Right lung (tissue), 5 donors: ENCODE results near the gene CD48. TPM values are rescaled to one million over a fixed set of nuclear protein-coding genes. Genes with fewer than 3 reads are reported as not detected.
A peak's percentile ranks its signal among the peaks of the same experiment; 100 is the strongest.
"Not testable (repeated sequence)": the region's sequence is repeated elsewhere in the genome, so short reads cannot be mapped to it uniquely, and the experiment has no call there.

ENCODE experiments used
- DNase-seq, 2 donors: peaks; one replicate each; pipeline ENCODE4 v3.0.0-alpha.2; 2013
- polyA plus RNA-seq, 5 donors: library from polyadenylated mRNA; unstranded; fragments of 120-200 nt; gene quantifications; one replicate each; pipeline versions ENCODE4 v1.2.1 to v1.2.3, GENCODE V29; 2013; ENCODE audit warnings: inconsistent platforms in 1 of 5, low replicate concordance in 1 of 5; ENCODE audit not compliant: insufficient read length in 5 of 5, insufficient read depth in 1 of 5

The CD48 gene
- polyA plus RNA-seq, 5 donors: 5.5 to 10.9 (median 6.1) TPM

DNA sequence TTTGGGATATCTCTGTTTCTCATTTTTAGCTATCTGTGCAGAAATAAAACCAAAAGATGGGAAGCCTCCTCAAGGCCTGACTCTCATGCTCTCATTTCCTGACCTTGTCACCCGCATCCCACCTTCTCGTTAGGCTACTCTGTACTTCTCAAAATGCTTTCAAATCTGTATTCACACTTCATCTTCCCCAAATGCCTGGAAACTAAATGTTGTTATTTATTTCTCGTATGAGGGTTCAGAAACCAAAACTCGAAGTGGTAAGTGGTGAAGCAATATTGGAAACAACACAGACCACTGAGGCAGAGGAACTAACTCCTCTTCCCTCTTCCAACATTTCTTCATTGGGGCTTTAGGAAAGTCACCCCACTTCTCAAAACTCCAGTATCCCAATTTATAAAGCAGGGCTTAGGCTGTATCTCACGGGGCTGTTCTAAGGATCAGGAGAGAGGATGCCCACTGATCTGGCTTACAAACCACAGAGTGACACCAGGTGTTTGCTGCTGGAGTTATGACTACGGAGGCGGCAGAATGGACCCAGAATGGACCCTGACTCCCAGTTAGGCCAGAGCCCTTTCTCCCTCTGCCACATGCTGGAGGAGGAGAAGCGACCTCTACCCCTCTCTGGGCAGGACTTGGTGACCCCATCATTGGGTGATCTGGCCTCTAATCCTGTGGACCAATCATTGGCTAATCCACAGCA is 31.0 kb upstream of the CD48 start:
- no peak for DNase-seq

DNA sequence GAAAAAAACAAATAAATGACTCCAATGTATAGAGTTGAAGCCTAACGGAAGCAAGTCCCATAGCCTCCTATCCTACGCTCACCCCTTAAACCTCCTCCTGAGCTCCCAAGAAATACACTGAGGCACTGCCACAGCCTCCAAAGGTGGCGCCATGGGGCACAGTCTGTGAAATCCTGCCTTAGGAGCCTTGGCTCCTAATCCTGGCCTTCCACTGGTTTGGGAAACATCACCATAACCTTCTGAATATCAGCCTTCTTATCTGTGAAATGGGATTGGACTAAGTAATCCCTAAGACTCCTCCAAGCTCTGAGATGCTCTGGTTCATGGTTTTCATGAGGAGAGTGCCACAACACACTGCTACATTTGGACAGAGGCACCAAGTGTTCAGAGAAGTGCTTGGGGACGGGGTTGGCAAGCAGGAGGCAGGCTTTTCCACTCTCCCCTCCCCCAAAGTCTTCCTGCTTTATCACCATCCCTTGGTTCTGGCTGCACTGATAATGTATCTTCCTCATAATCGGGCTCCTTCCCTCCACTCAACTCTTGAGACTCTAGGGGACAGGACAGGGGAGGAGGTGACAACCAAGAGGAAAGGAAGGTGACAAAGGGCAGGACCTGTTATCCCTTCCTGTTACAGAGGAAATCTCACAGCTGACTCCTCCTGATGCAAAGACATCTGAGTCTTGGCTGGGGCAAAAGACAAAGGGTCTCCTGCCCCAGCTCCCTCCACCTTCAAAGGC is 30.2 kb upstream of the CD48 start:
- no peak for DNase-seq

DNA sequence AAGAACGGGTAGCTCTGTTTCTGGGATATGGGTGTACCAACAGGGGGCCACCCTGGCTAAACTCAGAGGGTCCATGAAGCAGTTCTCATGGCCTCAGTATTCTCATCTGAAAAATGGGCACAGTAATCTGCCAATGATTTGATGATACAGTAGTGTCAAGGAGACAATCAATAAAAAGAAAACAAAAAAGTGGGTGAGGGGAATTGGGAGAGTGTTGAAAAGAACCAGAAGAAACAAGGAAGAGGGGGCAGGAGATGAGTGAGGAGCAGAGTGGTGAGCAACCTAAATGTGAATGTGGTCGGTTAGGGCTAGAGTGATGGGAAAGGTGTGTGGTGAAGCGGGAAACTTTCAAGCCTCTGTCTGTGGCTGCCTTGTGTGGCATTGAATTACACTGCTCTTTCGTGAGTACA is 29.5 kb upstream of the CD48 start:
- no peak for DNase-seq

DNA sequence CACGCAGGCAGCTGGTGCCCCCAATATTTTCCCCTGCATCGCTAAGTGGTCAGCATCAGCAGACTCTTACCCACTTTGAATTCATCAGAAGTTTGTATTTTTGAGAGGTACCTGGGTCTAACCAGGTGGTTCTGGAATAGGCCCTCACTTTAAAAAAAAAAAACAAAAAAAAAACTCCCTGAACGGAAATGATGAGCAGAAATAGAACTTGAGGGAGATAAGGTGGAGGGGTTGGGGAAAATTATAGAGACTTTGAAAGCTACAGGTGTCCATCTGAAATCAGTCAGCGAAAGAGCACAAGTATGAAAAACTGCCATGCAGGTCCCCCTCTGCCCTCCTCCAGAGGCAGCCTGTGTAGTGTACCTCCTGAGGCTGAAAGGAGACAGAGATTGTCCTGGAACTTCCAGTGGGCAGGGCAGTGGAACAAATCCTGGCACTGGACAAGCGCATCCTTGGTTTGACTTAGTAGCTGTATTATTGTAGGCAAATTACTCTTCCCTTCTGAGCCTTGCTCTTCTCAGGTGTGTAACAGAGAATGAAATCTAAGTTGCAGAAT is 28.6 kb upstream of the CD48 start:
- no peak for DNase-seq

DNA sequence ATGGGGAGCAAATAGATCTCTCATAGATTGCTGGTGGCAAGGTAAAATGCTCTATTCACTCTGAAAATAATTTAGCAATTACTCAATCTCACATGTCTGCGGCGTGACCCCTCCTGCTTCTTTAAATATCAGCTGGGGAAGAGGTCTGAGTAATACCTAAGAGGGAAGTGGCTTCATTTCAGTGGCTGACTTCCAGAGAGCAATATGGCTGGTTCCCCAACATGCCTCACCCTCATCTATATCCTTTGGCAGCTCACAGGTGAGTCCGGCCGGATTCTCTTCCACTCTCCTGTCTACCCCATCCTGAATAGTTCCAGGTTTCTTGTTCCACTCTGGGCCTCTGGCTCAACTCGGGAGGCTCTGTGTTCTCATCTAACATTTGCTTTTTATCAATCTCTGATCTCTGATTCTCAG is 27.5 kb upstream of the CD48 start, which contains the start of gene SLAMF7:
SLAMF7 (plus strand) TSS at position 150 of the 414 bp plus-strand sequence; CDS start at position 205, 55 bp downstream.
- DNase-seq: no peak

DNA sequence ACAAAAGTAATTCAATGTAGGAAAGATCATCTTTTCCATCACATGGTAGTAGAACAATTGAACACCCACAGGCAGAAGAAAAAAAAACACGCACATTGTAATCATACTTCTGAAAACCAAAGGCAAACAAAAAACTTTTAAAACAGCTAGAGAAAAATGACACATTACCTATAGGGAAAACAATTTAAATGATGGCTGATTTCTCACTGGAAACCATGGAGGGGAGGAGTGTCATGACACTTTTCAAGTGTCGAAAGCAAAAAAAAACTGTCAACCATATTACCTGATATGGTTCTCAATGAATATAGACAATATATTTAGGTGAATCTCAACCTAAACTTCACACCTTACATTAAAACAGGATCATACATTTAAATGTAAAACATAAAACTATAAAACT is 26.6 kb upstream of the CD48 start:
- no peak for DNase-seq

DNA sequence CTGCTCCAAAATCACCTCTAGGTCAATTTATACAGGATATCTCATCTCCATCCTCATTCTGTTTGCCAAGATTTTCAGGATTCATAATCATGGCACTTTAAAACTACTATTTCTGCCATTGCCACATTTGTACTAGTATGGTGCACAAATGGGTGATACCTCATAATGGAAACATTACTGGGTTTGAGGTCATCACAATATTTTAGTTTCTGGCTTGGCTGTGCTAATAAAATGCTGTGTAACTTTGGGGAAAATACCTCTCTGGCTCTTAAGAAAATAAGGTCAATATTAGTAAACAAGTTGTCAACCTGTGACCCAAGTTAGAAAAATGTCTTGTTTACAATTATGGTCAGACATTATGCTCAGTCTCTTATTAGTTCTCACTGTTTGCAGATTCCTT is 22.7 kb upstream of the CD48 start:
- DNase-seq: no peak

DNA sequence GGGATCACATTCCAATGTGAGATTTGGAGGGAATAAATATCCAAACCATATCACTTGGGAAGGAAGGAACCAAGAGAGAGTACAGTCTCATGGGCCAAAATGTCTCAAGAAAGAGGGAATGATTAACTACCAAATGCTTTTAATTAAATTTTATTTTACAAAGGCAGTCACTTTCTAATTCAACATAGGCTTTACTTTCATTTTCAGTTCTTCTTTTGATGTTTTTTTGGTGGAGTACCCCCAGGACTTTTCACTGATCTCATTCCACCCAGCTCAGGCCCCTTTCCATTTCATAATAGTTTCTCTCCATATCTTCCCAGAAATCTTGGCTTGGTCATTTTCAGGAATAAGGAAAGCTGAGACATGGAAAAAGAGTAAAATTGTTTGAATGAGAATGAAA is 22.3 kb upstream of the CD48 start:
- DNase-seq: no peak

DNA sequence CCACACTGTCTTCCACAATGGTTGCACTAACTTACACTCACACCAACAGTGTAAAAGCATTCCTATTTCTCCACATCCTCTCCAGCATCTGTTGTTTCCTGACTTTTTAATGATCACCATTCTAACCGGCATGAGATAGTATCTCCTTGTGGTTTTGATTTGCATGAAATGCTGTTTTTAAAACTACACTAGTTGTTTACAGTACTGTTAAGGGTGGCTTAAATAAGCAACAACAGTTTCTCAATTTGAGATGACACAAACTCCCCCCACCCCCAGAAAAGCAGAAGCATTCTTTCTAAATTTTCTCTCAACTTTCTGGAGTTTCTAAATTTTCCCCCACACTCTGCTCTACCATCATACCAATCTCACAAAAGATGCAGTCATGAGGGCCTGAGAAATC is 20.4 kb upstream of the CD48 start:
- DNase-seq: no peak

DNA sequence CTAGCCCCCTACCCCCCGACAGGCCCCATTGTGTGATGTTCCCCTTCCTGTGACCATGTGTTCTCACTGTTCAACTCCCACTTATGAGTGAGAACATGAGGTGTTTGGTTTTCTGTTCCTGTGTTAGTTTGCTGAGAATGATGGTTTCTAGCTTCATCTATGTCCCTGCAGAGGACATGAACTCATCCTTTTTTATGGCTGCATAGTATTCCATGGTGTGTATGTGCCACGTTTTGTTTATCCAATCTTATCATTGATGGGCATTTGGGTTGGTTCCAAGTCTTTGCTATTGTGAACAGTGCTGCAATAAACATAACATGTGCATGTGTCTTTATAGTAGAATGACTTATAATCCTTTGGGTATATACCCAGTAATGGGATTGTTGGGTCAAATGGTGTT is 19.9 kb upstream of the CD48 start:
- DNase-seq: not testable (repeated sequence)

DNA sequence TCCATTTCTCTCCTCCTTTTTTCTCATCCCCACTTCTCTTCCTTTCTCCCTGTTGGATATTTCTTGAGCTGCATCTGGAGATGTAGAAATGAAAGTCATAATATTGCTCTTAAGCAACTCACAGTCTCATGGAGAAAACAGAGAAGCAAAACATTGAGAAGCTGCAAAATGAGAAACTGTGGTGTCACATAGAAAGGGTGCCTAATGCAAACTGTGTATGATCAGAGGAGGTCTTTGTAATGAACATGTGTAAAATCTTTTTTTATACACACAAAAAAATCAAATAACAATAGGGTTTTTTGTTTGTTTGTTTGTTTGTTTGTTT is 15.7 kb upstream of the CD48 start:
- DNase-seq: no peak

DNA sequence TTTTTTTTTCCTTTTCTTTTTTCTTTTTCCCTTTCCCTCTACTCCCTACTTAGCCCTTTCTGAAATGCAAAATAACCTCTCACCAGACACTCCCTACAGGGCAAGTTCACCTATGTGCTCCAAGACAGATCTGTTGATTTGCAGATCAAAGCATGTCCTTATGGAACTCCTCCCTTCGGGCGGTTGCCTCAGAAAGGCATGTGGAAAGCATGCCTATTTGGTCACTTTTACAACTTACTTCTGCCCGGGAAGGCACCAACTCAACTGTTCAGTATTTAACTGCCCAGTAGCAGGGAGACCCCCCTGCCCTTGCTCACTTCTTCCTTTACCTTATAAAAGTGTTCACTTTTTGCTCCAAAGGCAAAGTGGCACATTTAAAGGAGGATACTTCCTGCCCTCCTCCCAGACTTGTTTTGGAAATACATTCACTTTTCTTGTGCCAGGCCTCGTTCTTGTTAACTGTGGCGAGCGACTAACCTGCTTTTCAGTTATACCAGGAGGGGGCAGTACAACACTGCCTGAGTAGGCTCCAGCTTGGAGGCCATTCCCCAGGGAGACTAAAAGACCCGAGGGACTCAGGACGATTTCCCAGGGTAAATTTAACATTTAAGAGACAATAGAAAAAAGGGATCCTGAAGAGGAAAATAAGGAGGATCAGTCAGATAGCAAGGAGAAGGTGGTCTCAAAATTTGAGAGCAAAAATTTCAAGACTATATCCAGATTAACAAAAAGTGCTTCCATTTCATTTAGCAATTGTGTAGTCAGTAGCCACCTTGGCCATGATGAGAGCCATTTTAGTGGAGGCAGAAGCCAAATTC is 15.1 kb upstream of the CD48 start:
- DNase-seq: peak; percentile 54 to 63

DNA sequence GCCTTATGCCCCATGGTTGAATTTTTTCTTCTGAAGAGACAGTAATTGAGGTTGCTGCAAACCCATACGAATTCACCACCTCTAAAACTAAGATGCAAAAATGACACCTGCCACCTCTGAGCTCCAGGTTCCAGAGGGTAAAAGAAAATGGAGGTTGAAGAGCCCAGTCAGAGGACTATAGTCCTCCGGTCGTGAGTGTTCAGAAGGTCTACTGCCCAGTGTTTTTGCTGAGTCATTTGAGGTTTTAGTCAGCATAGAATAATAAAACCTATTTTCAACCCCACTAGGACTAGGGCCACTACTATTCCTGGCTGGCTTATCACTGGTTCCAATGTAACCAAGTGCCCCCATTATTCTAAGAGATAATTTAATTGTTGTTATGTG is 14.5 kb upstream of the CD48 start:
- DNase-seq: no peak

DNA sequence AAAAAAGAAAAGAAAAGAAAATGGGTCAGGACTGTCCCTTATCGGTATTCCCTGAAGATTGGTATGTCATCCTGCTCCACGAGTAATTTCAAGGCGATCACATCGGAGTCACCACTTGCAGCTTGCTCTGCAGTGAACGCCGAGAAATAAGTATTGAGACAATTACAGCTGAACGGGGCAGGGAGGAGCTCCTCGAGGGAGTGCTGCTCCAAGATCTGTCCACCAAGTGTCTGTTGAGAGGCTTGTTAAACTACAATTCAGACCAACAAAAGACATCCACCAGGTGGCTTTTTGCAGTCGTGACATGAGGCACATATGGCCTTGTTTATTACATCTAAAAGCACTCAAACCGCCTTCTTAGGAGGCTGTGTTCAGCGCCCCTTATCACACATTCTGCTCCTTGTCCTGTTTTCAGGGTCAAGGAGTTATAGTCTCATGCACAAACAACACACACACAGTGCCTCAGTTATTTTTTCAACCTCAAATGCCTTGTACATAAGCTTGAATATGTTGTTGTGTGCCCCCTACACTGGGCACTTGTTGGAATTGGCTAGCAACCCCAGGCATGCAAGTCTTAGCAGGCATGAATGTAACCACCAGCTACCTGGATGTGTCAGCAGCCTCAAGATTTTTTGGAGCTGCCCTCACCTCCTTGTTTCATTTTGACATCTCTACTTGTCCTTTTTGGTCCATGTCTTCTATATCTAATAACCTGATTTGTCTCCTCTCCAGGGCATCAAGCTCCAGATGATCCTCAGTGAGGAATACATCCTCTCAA is 13.0 kb upstream of the CD48 start:
- DNase-seq: no peak

DNA sequence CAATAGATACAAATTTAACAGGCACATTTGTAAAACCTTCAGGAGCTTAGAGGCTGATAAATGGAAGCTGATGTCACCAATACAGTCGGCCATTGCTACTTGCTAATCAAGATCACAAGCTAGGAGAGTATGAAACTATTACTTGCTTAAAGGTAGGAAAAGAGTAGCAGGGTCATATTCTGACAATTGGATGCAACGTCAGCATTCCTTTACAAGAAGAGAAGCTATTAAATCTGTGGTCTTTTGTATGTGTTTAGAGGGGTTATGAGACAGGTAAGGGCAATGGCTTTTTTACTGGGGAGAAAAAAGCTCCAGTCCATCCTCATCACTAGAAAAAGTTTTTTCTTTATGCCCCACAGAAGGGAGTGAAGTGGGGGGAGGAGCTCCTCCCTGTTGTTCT is 11.7 kb upstream of the CD48 start:
- DNase-seq: no peak

DNA sequence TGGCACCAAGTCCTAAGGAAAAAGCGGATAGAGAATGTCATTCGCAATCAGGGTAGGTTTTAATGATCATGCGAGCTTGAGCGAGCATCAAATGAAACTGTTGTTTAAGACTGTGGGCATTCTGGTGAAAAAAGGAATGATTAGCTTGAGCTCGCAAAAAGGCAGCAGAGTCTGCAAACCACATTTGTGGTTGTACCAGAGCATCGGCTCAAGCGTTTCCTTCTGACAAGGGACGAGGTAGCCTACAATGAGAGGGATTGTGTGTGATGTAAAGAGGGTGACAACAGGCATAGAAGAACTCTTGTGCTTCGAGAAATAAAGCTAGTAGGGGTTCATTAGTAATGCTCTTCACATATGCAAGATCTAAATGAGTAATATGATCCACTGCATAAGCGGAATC is 11.1 kb upstream of the CD48 start:
- no peak for DNase-seq

DNA sequence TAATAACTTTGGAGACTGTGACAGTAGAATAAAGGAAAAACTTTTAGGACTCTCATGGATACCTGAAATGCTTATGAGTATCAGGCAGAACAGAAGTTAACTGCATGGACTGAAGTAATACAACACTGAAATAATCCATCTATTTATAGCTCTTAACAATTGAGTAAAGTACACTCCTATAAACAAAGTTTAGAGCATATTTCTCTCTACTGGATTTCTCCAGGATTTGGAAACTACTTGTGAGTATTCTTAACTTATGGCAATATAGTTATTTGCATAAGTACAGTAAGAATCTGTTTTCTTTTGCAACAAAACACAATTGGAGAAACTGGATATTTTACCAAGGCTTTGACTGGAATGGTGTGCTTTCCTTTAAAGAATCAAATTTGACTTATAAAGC is 9.9 kb upstream of the CD48 start:
- no peak for DNase-seq

DNA sequence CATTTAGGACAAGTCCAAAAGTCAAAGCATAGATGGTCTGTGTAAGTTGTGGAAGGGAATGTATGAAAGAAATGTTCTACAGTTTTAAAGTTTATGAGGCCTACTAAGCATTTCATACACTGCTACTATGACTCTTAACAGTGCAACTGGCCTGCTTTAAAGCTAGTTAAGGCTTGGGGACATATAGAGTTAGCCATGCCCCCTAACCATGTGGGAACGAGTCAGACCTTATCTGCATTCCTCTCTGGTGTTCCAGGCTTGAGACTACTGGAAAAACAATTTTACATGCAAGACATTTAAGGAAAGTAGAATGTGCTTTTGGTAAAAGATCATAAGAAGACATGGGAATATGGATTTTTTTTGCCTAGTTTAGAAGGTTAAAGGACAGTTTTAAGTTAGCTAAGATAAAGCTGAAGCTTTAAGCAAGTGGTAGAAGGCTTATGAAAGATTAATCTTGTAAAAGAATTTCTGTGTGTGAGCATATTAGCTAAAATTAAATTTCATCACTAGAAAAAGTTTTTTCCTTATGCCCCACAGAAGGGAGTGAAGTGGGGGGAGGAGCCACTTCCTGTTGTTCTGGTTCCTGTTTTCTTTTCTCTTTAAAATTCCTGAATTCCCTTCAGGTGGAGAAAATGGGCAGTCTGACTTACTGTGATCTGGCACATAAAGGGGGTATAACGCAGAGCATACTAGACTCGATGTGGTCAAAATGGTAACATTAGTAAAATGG is 8.9 kb upstream of the CD48 start:
- no peak for DNase-seq

DNA sequence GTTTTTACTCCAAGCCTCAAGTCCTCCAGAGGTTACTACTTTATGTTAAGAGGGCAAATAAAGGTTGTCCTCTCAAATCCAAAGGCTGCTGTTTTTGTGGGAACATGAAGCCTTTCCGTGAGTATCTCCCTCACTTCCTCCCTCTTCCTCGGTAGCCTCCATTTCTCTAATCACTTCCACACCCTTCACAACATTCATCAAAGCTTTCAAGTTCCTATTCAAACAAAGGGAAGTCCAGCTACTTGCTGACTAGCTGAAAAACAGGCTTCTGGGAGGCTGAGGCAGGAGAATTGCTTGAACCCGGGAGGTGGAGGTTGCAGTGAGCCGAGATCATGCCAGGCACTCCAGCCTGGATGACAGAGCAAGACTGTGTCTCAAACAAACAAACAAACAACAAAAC is 6.6 kb upstream of the CD48 start:
- DNase-seq: no peak

DNA sequence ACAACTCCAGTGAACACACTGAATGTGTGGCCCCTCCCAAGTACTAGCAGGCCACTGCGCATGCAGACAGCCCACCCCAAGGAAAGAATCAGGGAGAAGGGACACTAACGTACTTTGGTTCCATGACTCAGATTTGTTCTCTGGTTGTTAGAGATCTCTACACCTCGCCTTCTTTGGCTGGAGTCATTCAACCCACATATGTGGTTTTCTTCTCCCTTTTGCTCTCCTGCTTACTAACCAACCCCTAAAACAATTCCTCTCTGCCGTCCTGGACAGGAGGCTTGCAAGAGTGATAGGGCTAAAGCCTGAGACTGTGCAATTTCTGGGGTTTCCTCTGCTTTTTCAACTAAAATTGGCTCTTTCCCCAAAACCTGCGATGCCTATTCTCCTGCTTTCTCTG is 5.7 kb upstream of the CD48 start:
- no peak for DNase-seq

DNA sequence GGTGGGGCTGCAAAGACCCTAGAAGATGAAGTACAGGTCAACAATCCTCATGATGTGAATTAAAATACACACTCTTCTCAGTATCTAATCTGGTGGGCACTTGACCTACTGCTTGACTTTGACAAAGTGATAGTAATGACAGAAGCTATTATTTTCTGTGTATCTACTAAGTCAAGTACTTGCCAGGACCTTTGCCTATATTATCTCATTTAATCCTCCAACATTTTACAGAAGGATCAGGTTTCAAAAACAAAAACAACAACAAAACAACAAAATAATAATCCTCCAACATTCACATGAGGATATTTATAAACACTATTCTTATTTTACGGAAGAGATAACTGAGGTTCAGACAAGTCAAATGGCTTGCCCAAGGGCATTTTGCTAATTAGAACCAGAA is 4.4 kb upstream of the CD48 start:
- DNase-seq: no peak
